HepG2 (cell line): ENCODE data around the gene SCUBE1. TPM values are rescaled to one million over a fixed set of nuclear protein-coding genes. Genes with fewer than 3 reads are reported as not detected.

Experiments used
- ATAC-seq: fragments of 200-7000 bp; cut with Tn5 transposase; 3 replicates; pipeline ENCODE4 v1.9.1; 2020; ENCODE audit warnings: mild to moderate bottlenecking, moderate library complexity
- BruUV-seq: library from RNA; stranded (reverse); fragments of 400-500 nt; replicated peaks from 2 replicates; lab custom pipeline; 2021; lab: Mats Ljungman, UMichigan
- CTCF ChIA-PET: fragments of 300-600 bp; formaldehyde crosslinking; extraction: SDS; loops from one replicate; lab custom pipeline; 2021; ENCODE audit warnings: low total read pairs, inconsistent platforms, low intra/inter-chr PET ratio; lab: Yijun Ruan, JAX
- POLR2A ChIA-PET: fragments of 350-600 bp; sonication (Branson Sonifier 250); formaldehyde crosslinking; loops from one replicate; lab custom pipeline; 2020; ENCODE audit warnings: antibody characterized with exemption, inconsistent platforms; lab: Yijun Ruan, JAX
- DNase-seq: peaks from one replicate; pipeline ENCODE4 v3.0.0-alpha.2; 2015; ENCODE audit warnings: low spot score
- FAIRE-seq: peaks from 3 replicates; lab custom pipeline; 2011; peaks lifted over from hg19 to GRCh38; lab: Jason Lieb, UNC
- H2AFZ ChIP-seq: one replicate; pipeline ENCODE4 v1.6.1; 2011; ENCODE audit warnings: low read length, inconsistent platforms
- H3K27ac ChIP-seq: fragments of 300-600 bp; 3 replicates; pipeline ENCODE4 v1.8.0; 2011; ENCODE audit warnings: mixed run types, mild to moderate bottlenecking, mixed read lengths, low read length, inconsistent platforms; ENCODE audit not compliant: insufficient read depth; ENCODE audit errors: extremely low read length
- H3K27me3 ChIP-seq, 2 experiments: fragments of 200-600 bp in 1 of 2; 2 replicates in 1 of 2; 3 replicates in 1 of 2; pipeline versions ENCODE4 v1.6.0 to v1.8.0; 2011; ENCODE audit warnings: low read length in 2 of 2, mild to moderate bottlenecking in 2 of 2, moderate library complexity in 2 of 2, inconsistent platforms in 1 of 2; ENCODE audit not compliant: insufficient read depth in 2 of 2, control insufficient read depth in 1 of 2
- H3K36me3 ChIP-seq, 2 experiments: fragments of 200-600 bp in 1 of 2; replicated peaks in 1 of 2; 2 replicates in 1 of 2; 3 replicates in 1 of 2; pipeline versions ENCODE4 v1.5.1 to v1.8.0; 2011; ENCODE audit warnings: low read length in 2 of 2, inconsistent platforms in 1 of 2; ENCODE audit not compliant: insufficient read depth in 2 of 2, control insufficient read depth in 1 of 2
- H3K4me1 ChIP-seq: 2 replicates; pipeline ENCODE4 v1.5.1; 2012; ENCODE audit warnings: low read length, inconsistent platforms; ENCODE audit not compliant: insufficient read depth
- H3K4me2 ChIP-seq: 2 replicates; pipeline ENCODE4 v1.6.0; 2011; ENCODE audit warnings: low read depth, low read length, inconsistent platforms
- H3K4me3 ChIP-seq, 3 experiments: fragments of 200-600 bp in 1 of 3; sonication (generic), shearing (Covaris generic) in 1 of 3; replicated peaks in 1 of 3; 2 replicates each; pipeline ENCODE4 v1.5.1; 2011 to 2016; ENCODE audit warnings: low read length in 3 of 3, inconsistent platforms in 2 of 3, low read depth in 2 of 3, mild to moderate bottlenecking in 2 of 3, control low read depth in 1 of 3, mixed read lengths in 1 of 3; ENCODE audit not compliant: insufficient read depth in 1 of 3
- H3K79me2 ChIP-seq: one replicate; pipeline ENCODE4 v1.6.1; 2011; ENCODE audit warnings: low read length, inconsistent platforms; ENCODE audit not compliant: insufficient read depth
- H3K9ac ChIP-seq: 2 replicates; pipeline ENCODE4 v1.6.0; 2011; ENCODE audit warnings: mild to moderate bottlenecking, low read depth, low read length, inconsistent platforms; ENCODE audit not compliant: insufficient read depth
- H3K9me3 ChIP-seq: 2 replicates; pipeline ENCODE4 v1.5.1; 2012; ENCODE audit warnings: mild to moderate bottlenecking, low read length
- H4K20me1 ChIP-seq: 2 replicates; pipeline ENCODE4 v1.6.0; 2011; ENCODE audit warnings: inconsistent platforms, mild to moderate bottlenecking, low read length, moderate library complexity; ENCODE audit not compliant: insufficient read depth
- BORCS8-MEF2B ChIP-seq: sonication (generic); formaldehyde crosslinking; IDR thresholded peaks from 2 replicates; pipeline ENCODE4 v1.8.0; 2022; ENCODE audit warnings: mild to moderate bottlenecking, missing genetic modification reagents
- FIP1L1 ChIP-seq: fragments of 200-400 bp; formaldehyde crosslinking; IDR thresholded peaks from 2 replicates; pipeline ENCODE4 v1.6.1; 2018; ENCODE audit warnings: low read depth, mild to moderate bottlenecking, low read length, moderate library complexity, borderline replicate concordance; ENCODE audit not compliant: insufficient read depth
- FOXM1 ChIP-seq: sonication (generic); formaldehyde crosslinking; IDR thresholded peaks from 2 replicates; pipeline ENCODE4 v1.5.0; 2020; ENCODE audit warnings: missing genetic modification reagents
- GPN1 ChIP-seq: sonication (generic); formaldehyde crosslinking; IDR thresholded peaks from 2 replicates; pipeline ENCODE4 v1.5.1; 2020; ENCODE audit warnings: missing genetic modification reagents, borderline replicate concordance
- HBP1 ChIP-seq: IDR thresholded peaks from 2 replicates; pipeline ENCODE4 v1.6.1; 2016; ENCODE audit warnings: low read depth, control low read depth
- HDAC2 ChIP-seq: sonication (generic); formaldehyde crosslinking; IDR thresholded peaks from 2 replicates; pipeline ENCODE4 v1.4.0; 2020; ENCODE audit warnings: missing genetic modification reagents
- KDM5B ChIP-seq: sonication (generic); formaldehyde crosslinking; IDR thresholded peaks from 2 replicates; pipeline ENCODE4 v1.4.0; 2020; ENCODE audit warnings: missing genetic modification reagents, mild to moderate bottlenecking, borderline replicate concordance
- MAFK ChIP-seq, 2 experiments: IDR thresholded peaks in 1 of 2; conservative IDR thresholded peaks in 1 of 2; 2 replicates each; pipeline ENCODE4 v1.6.1; 2011; ENCODE audit warnings: improper control_type of control experiment in 2 of 2, low read length in 2 of 2
- NCOA2 ChIP-seq: sonication (generic); formaldehyde crosslinking; IDR thresholded peaks from 2 replicates; pipeline ENCODE4 v1.8.0; 2022; ENCODE audit warnings: inconsistent platforms
- NR2F2 ChIP-seq: IDR thresholded peaks from 2 replicates; pipeline ENCODE4 v1.6.1; 2012; ENCODE audit warnings: low read depth, inconsistent platforms, borderline replicate concordance
- PAX8 ChIP-seq: sonication (generic); formaldehyde crosslinking; IDR thresholded peaks from 2 replicates; pipeline ENCODE4 v1.8.0; 2022; ENCODE audit warnings: mild to moderate bottlenecking, missing genetic modification reagents, borderline replicate concordance
- SMARCE1 ChIP-seq: fragments of 450-650 bp; IDR thresholded peaks from 2 replicates; pipeline ENCODE4 v1.6.1; 2017; ENCODE audit warnings: borderline replicate concordance
- TCF7L2 ChIP-seq: IDR thresholded peaks from 2 replicates; pipeline ENCODE4 v1.6.1; 2011; ENCODE audit warnings: mild to moderate bottlenecking, low read depth, low read length, moderate library complexity
- TMF1 ChIP-seq: sonication (generic); formaldehyde crosslinking; IDR thresholded peaks from 2 replicates; pipeline ENCODE4 v1.8.1; 2022; ENCODE audit warnings: low read depth, missing genetic modification reagents
- ZNF362 ChIP-seq: sonication (generic); formaldehyde crosslinking; IDR thresholded peaks from 2 replicates; pipeline ENCODE4 v1.4.0; 2020; ENCODE audit warnings: missing genetic modification reagents, mild to moderate bottlenecking, borderline replicate concordance
- ZNF740 ChIP-seq: sonication (generic); formaldehyde crosslinking; IDR thresholded peaks from 2 replicates; pipeline ENCODE4 v1.4.0; 2020; ENCODE audit warnings: missing genetic modification reagents
- WGBS: methylation state at CpG from one replicate; pipeline ENCODE4 v1.1.6; 2017; ENCODE audit warnings: low lambda C conversion rate; 5-methylcytosine and 5-hydroxymethylcytosine counted together
- in situ Hi-C: cut with HindIII; loops from 2 replicates; pipeline ENCODE4 v1.10.0; 2017; ENCODE audit warnings: low pct_unique_long_range_greater_than_20kb; ENCODE audit not compliant: extremely low pct_ligation_motif_present
- intact Hi-C: fragments of 100-400 bp; cut with micrococcal nuclease; formaldehyde crosslinking; loops from one replicate; pipeline ENCODE4 v1.10.0; 2022; ENCODE audit not compliant: unreplicated experiment
- polyA plus RNA-seq, 8 experiments: library from polyadenylated mRNA; depleted of rRNA in 3 of 8; stranded (reverse) in 7 of 8; unstranded in 1 of 8; fragments of >200 nt; fragmentation: Illumina TruSeq in 4 of 8; extraction: Trizol in 4 of 8; gene quantifications; 2 replicates each; pipeline versions ENCODE4 v1.2.1 to v1.2.3, GENCODE V29; 2011 to 2016; ENCODE audit warnings: low read depth in 4 of 8, missing spikeins in 1 of 8, mixed read lengths in 1 of 8; ENCODE audit not compliant: insufficient read depth in 1 of 8
- total RNA-seq, 5 experiments: library from RNA; depleted of rRNA; stranded (reverse); fragments of >200 nt; fragmentation: Illumina TruSeq; extraction: Trizol; gene quantifications; 2 replicates each; pipeline ENCODE4 v1.2.3, GENCODE V29; 2016; ENCODE audit warnings: low read depth in 1 of 5

The SCUBE1 gene
- total and polyA plus RNA-seq, 2 of the 13 experiments (the other 11 are each of a cell fraction or from before 2014, with no cell fraction given), result under 0.01 to 0.05 TPM

- in situ Hi-C loops (no loop called here), intact Hi-C loops (no loop called here)
- Histone ChIP-seq H4K20me1 (no peaks in the 10 kb centered on the region), H3K9ac (no peak overlapping the region), H3K4me3 (no peak overlapping the region), H3K4me2 (no peak overlapping the region), H3K27ac (no peak overlapping the region), H2AFZ (no peak overlapping the region), H3K4me1 (no peaks in the 10 kb centered on the region), H3K79me2 (no peaks in the 10 kb centered on the region), H3K27me3 (peaks cover 15 to 60% of the 10 kb centered on the region in 2 experiments; a peak in 4 of 5 replicates), H3K36me3 (no peaks in the 10 kb centered on the region), H3K9me3 (no peaks in the 10 kb centered on the region)
- no TSS peak for BruUV-seq
- ATAC-seq, result no peak
- ChIA-PET CTCF (no interaction called here), POLR2A (no interaction called here)
- WGBS, result no CpG with 5 or more reads among the region's 15 CpGs
- FAIRE-seq, result no peak
- no peak for TF ChIP-seq BORCS8-MEF2B
- TF ChIP-seq ZNF740 (CRISPR knock-in tag), result no peak
- TF ChIP-seq FIP1L1, result no peak
- no peak for TF ChIP-seq NR2F2
- no peak for TF ChIP-seq FOXM1 (CRISPR knock-in tag)
- no peak for TF ChIP-seq HDAC2
- no peak for TF ChIP-seq KDM5B (CRISPR knock-in tag)
- no peak for TF ChIP-seq TMF1
- no peak for TF ChIP-seq NCOA2 (CRISPR knock-in tag)
- no peak for TF ChIP-seq PAX8 (CRISPR knock-in tag)
- no peak for TF ChIP-seq GPN1 (CRISPR knock-in tag)
- no peak for TF ChIP-seq MAFK (conservative IDR thresholded peaks at IDR 0.05 in 1 of 2, IDR thresholded peaks at IDR 0.05 in 1 of 2; ENCODE audit: low read length in 2 of 2)
- TF ChIP-seq TCF7L2, result no peak
- no peak for TF ChIP-seq HBP1
- TF ChIP-seq ZNF362 (CRISPR knock-in tag), result no peak
- TF ChIP-seq SMARCE1, result no peak
- DNase-seq, result no peak
These were observed 133.7 kb downstream of the SCUBE1 start for GRCh38 chr22:43209523-43209890.
